IPS-18c (cell line): ENCODE data around the gene RESF1.
A peak's percentile ranks its signal among the peaks of the same experiment; 100 is the strongest.

ENCODE experiments used
- H3K4me3 ChIP-seq: 2 replicates; pipeline ENCODE4 v1.7.0; 2013; ENCODE audit warnings: low read depth, mild to moderate bottlenecking, low read length, moderate library complexity; ENCODE audit not compliant: insufficient read depth
- H3K9me3 ChIP-seq: one replicate; pipeline ENCODE4 v1.6.1; 2013; ENCODE audit warnings: mild to moderate bottlenecking, low read length, moderate library complexity; ENCODE audit not compliant: control insufficient read depth, insufficient read depth

Gene RESF1

DNA sequence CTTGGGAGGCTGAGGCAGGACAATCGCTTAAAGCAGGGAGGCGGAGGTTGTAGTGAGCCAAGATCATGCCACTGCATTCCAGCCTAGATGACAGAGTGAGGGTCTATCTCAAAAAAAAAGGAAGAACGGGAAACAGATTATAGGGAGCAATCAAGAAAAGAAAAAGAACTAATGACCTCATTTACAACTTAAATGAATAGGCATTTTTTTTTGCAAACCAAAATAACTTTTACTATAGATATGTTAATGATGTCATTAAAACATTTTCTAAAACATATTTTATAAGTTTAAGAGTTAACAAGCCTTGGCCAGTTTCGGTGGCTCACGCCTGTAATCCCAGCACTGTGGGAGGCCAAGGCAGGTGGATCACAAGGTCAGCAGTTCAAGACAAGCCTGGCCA is 6.8 kb upstream of the RESF1 start:
- H3K4me3 ChIP-seq: no peak overlapping the region
- H3K9me3 ChIP-seq: no peaks in the 10 kb centered on the region

DNA sequence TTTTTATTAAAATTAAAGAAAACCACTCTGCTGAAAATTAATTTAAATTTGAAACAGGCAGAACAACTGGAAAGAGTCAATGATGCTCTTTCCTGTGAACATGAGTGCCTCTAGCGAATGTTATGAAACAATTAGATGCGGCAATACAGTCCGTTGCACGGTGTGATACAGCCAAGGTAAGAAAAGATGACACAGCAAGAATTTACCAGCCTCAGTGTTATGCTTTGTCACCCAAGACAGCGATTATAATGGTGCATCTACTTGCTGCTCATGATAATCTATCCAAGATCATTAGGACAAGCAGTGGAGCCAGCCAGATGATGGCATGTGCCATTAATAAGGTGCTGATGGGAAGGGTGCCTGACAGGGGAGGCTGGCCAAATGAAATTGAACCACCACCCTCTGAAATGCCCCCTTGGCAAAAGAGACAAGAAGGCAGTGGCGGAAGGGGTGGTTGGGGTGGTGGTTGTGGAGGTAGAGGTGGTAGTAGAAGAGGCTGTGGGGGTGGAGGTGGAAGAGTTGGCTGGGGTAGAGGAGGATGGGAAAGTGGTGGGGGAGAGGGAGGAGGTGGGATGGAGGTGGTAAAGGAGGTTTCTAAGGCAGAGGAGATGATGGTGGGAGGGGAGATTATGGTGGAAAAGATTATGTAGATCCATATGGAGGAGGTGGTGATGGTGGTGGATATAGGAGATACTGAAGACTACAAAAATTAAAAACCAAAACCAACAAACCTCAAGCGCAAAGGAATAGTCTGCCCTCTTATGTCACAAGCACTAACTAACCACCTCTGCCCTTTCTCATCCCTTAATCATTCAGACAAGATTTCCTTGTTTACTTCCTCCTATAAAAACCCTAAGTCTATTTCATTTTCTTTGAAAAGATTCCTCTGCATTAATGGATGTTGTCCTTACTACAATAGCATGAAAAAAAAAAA is 4.0 kb upstream of the RESF1 start:
- Histone ChIP-seq H3K4me3 (no peak overlapping the region), H3K9me3 (no peaks in the 10 kb centered on the region)

DNA sequence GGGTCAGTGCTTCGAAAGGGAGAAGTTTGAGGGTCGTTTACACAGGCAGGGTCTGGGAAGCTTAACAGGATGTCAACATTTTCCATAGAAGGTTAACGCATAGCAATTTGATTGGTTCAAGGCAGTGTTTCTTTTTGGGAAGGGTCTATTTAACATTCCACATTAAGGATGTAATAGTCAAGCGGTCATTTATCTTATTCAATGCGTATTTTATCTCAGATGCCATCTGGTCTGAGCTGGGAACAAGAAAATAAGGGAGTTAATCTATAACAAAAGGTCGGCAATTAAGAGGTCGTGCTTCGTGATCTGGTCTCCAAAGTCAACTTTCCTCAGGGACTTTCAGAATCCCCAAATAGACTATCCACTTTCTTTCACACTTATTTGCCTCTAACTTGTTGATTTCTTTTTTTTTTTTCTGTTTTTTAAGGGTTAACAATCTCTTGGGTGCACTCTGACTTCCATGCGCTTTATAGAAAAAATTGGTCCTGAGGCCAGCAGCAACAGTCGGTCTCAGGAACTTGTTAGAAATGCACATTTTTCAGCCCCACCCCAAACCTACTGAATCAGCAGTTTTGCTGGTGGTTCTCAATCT is 550 bp upstream of the RESF1 start:
- Histone ChIP-seq H3K4me3 (peak overlapping the region; percentile 59), H3K9me3 (no peaks in the 10 kb centered on the region)

DNA sequence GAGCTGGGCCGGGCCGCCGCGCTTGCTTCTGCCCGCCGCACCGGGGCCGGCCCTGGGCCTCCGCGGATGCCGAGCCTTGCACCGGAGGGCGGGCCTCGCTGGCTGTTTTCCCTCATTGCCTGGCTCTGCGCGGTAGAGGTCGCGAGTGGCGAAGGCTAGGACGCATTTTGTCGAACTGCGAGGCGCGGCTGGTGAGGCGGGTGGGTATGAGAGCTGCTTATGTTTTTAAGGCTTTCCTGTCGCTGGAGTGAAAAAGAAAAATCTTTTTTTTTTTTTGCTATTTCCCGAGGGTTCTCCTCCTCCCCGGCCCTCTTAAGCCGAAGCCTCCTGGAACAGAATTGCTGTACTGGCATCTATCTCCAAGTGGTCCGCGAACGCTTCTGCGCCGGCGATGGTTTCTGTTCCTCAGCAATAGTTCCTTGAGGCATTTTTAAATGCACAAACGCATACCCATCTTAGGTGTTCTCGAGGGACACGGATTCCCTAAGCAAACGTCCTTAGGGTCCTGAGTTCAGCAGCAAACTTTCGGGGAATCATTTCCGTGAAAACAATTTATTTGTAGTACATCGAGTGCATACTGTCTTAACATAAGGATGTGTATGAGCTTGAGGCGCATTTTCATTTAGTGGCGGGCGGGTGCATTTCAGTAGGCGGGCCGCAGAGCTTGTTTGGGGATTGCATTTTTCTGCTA is 631 bp downstream of the RESF1 start:
- Histone ChIP-seq H3K4me3 (peak overlapping the region; percentile 59), H3K9me3 (no peaks in the 10 kb centered on the region)

DNA sequence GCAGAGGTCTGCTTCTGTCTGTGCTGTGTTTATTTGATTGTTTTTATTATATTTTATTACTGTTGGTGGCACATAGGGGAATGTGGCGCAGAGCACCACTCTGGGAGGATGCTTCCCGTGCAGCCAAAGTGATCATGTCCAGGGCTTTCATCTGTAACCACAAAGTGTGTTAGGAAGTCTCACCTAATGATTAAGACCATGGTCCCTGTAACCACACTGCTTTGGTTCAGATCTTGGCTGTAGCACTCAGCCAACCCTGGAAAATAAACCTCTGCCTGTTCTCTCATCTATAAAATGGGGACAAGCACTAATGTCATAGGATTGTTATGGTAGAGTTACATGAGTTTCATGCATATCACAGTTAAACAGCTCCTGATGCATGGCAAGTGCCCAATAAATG is 1.9 kb downstream of the RESF1 start:
- Histone ChIP-seq H3K9me3 (no peaks in the 10 kb centered on the region), H3K4me3 (peak overlapping the region; percentile 59)

DNA sequence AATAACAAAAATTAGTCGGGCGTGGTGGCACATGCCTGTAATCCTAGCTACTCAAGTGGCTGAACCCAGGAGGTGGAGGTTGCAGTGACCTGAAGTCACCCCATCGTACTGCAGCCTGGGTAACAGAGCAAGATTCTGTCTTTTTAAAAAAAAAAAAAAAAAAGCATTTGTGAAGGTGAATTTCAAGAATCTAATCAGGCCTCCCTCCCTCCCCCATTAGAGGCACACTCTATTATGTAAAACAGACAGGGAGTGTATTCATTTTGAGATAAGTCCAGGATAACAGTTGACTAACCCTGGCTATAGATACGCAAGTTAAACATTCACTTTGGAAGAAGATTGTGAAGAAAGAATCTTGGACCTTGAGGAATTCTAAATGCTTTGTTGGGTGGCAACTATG is 2.9 kb downstream of the RESF1 start:
- H3K4me3 ChIP-seq: no peak overlapping the region

DNA sequence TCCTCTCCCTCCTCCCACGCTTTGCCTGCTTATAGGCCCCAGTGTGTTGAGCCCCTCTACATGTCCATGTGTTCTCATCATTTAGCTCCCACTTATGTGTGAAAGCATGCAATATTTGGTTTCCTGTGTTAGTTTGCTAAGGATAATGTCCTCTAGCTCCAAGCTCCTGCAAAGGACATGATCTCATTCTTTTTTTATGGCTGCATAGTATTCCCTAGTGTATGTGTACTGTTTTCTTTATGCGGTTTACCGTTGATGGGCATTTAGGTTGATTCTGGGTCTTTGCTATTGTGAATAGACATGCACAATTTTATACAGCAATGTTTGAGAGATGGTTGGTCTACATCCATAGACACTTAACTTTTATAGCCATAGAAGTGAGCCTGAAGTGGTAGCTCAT is 5.1 kb downstream of the RESF1 start:
- H3K4me3 ChIP-seq: no peak overlapping the region
- peaks cover 1% of the 10 kb centered on the region for H3K9me3 ChIP-seq

More for the DNA sequence above, 2.9 kb downstream of the RESF1 start:
- H3K9me3 ChIP-seq: no peaks in the 10 kb centered on the region

DNA sequence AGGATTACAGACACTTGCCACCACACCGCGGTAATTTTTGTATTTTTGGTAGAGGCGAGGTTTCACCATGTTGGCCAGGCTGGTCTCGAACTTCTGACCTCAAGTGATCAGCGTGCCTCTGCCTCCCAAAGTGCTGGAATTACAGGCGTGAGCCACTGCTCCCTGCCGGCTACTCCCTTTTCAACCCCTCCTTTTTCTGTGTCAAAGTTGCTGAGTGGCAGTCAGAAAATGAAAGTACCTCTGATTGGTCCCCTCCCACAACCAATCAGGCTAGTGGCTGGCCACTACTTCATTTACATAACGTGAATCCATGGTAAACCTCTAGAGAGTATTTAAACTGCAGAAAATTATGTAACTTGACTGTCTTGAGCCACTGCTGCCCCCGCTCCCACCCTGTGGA is 5.9 kb downstream of the RESF1 start:
- H3K9me3 ChIP-seq: peaks cover 3% of the 10 kb centered on the region
- H3K4me3 ChIP-seq: no peak overlapping the region

DNA sequence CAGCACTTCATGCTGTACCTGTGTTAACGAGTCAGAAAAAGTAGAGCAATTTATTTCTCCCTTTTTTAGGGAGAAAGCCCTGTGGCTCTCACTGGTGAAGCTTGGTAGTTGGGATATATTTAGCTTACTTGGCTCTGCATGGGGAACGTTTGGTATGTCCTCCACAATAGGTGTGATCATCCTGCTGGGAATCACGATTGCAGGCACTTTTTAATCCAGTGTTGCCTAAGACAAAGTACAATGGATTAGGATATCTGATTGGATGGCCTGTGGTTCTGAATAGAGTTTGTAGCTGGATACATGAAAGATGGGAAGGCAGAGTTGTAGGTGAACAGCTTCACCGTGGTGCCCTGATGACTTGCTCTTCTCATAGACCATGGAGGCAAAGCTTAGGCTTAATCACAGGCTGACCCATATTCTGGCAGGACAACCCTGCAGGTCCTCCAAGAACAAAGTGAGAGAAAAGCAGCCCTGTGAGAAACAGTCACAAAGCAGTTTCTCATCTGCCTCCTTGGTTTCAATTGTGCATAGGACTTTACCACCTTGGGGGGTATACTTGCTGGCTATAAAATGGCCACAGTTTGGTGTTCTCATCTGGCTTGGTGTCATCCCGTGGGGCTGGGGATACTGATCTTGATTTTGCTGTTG is 7.5 kb downstream of the RESF1 start:
- H3K4me3 ChIP-seq: no peak overlapping the region
- peaks cover 3% of the 10 kb centered on the region for H3K9me3 ChIP-seq

DNA sequence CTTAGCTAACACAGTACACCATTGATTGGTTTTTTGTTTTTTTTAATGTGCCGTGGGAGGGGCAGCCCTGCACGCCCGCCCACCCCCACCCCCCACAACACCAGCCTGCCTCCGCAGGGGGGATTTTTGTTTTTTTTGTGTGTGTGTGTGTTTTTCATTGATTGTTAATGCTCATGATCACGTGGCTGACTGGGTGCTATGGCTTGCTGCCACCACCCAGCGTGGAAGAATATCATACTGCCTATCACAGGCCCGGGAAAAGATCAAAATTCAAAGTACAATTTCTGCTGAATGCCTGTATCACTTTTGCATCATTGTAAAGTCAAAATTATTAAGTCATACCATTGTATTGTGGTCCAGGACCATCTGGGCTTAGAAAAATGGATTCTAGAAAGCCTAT is 8.3 kb downstream of the RESF1 start:
- peaks cover 5% of the 10 kb centered on the region for H3K9me3 ChIP-seq
- H3K4me3 ChIP-seq: no peak overlapping the region

DNA sequence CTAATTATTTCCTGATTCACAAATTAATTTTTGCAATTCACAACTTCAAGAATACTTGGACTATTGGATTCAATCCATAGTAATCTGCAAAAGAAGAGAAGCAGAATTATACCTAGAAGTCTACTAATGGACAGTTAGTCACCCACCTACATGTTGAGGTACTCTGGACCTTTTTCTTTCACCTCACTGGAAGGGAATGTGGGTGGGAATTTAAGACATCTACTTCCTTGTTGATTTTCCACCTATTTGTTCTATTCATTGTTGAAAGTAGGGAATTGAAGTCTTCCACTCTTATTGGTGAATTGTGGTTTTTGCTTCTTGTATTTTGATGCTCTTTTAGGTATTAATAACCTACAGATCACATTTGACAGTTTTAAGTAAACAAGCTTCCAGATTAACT is 11.0 kb downstream of the RESF1 start:
- H3K9me3 ChIP-seq: peaks cover 5% of the 10 kb centered on the region
- H3K4me3 ChIP-seq: no peak overlapping the region

DNA sequence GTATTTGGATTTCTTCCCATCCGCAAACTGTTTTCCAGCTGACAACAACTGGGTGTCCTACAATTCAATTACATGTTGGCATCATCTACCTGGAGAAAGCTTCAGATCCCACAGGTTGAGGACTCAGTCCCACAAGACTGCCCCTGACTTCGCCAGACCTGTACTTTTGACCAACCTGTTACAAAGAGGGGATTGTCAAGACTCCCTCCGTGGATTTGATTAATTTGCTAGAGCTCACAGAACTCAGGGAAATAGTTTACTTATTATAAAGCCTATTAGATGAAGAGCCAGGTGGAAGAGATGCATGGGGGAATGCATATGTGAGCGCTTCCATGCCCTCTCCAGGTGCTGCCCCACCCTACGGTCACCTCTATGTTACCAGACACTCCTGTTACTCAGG is 14.6 kb downstream of the RESF1 start:
- no peak overlapping the region for H3K4me3 ChIP-seq
- peaks cover 5% of the 10 kb centered on the region for H3K9me3 ChIP-seq

DNA sequence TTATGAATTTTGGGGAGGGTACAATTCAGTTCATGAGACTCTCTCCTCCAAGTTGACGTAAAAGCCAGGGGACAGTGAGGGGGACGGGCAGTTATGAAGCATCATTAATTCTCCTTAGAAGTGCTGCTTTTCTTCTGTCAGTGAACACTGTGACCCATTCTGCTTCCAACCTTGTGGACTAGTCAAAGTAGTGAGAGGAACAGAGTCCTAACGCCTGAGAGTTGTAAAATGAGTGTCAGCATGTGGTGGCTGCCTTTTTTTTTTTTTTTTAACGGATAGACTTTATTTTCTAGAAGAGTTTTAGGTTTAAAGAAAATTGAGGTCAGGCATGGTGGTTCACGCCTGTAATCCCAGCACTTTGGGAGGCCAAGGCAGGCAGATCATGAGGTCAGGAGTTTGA is 15.5 kb downstream of the RESF1 start:
- Histone ChIP-seq H3K4me3 (no peak overlapping the region), H3K9me3 (peaks cover 2% of the 10 kb centered on the region)

DNA sequence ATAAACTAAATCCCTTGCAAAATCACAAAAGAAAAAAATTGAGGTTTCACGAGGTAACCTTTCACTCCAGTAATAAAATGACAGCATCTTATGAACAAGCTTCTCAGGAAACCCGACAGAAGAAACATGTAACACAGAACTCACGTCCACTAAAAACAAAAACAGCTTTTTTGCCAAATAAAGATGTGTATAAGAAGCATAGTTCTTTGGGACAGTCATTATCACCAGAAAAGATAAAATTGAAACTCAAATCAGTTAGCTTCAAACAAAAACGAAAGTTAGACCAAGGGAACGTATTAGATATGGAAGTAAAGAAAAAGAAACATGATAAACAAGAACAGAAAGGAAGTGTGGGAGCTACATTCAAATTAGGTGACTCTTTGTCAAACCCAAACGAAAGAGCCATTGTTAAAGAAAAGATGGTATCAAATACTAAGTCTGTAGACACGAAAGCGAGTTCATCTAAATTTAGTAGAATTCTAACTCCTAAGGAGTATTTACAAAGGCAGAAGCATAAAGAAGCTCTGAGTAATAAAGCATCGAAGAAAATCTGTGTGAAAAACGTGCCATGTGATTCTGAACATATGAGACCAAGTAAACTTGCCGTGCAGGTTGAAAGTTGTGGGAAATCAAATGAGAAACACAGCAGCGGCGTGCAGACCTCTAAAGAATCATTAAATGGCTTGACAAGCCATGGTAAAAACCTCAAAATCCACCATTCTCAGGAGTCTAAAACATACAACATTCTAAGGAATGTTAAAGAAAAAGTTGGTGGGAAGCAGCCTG is 25.8 kb downstream of the RESF1 start:
- Histone ChIP-seq H3K9me3 (peaks cover 18% of the 10 kb centered on the region), H3K4me3 (no peak overlapping the region)

DNA sequence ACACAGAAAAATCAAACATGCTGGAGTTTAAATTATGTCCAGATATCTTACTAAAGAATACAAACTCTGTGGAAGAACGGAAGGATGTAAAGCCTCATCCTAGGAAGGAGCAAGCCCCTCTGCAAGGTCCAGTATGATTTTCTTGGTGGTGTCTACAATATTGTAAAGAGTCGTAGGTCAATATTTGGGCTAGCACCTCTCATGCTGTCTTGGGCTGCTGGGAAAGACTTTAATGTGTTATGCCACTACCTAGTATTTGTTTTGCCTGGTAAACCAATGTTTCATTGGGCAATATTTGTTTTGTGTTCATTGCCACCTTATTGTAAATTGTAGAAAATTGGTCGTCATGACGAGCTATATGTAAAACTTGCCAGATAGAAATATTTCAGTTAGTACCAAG is 26.6 kb downstream of the RESF1 start:
- Histone ChIP-seq H3K4me3 (no peak overlapping the region), H3K9me3 (peaks cover 18% of the 10 kb centered on the region)

DNA sequence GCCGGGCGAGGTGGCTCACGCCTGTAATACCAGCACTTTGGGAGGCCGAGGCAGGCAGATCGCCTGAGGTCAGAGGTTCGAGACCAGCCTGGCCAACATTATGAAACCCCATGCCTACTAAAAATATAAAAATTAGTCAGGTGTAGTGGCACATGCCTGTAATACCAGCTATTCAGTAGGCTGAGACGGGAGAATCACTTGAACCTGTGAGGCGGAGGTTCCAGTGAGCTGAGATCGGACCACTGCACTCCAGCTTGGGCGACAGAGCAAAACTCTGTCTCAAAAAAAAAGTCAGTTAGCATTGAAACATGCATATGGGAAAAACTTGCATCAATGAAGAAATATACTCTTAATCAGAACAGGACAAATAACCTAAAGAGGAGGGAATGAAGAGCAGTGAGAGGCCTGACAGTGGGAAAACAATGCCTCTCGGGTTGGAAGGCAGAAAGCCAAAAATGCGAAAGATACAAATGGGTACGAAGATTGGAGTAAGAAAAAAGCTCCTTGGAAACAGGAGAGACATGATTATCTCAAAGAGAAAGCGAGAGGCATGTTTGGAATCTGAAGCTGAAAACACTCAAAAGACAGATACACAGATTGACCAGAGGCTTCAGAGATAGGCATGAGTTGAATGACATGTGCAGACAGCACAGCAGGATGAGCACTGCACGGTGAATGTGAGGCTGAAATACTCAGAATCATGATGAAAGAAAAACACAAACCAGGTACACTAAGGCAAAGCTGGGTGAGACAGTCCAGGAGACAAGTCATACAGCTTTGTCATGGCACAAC is 30.6 kb downstream of the RESF1 start:
- no peaks in the 10 kb centered on the region for H3K9me3 ChIP-seq
- no peak overlapping the region for H3K4me3 ChIP-seq
